Neural cell (in vitro differentiated cells): Measurements from ENCODE around the gene KLRC2.
"Not testable (repeated sequence)": the region's sequence is repeated elsewhere in the genome, so short reads cannot be mapped to it uniquely, and the experiment has no call there.

ENCODE experiments used
- EZH2 ChIP-seq: fragments of 200-600, 300-800 bp; shearing (Covaris generic), sonication (generic); IDR thresholded peaks from 2 replicates; pipeline ENCODE4 v1.6.1; 2014; ENCODE audit warnings: antibody characterized with exemption, low read length, borderline replicate concordance, mild to moderate bottlenecking; ENCODE audit not compliant: insufficient read depth, poor library complexity, severe bottlenecking
- MXI1 ChIP-seq: fragments of 450-650 bp; conservative IDR thresholded peaks from 2 replicates; pipeline ENCODE4 v1.6.1; 2014; ENCODE audit warnings: antibody characterized with exemption, mild to moderate bottlenecking; ENCODE audit not compliant: poor library complexity, severe bottlenecking
- POLR2AphosphoS5 ChIP-seq: IDR thresholded peaks from 2 replicates; pipeline ENCODE4 v1.6.1; 2012
- RAD21 ChIP-seq: fragments of 450-650 bp; conservative IDR thresholded peaks from 2 replicates; pipeline ENCODE4 v1.6.1; 2014; ENCODE audit warnings: antibody characterized with exemption, mild to moderate bottlenecking, moderate library complexity
- TF ChIP-seq, protein P1 (sequence below): fragments of 450-650 bp; IDR thresholded peaks from 2 replicates; pipeline ENCODE4 v1.5.1; 2014; ENCODE audit warnings: antibody characterized with exemption, mild to moderate bottlenecking, moderate library complexity; ENCODE audit not compliant: poor library complexity, severe bottlenecking
- TF ChIP-seq, protein P2 (sequence below): IDR thresholded peaks from 2 replicates; pipeline ENCODE4 v1.6.1; 2012; ENCODE audit warnings: borderline replicate concordance

DNA sequence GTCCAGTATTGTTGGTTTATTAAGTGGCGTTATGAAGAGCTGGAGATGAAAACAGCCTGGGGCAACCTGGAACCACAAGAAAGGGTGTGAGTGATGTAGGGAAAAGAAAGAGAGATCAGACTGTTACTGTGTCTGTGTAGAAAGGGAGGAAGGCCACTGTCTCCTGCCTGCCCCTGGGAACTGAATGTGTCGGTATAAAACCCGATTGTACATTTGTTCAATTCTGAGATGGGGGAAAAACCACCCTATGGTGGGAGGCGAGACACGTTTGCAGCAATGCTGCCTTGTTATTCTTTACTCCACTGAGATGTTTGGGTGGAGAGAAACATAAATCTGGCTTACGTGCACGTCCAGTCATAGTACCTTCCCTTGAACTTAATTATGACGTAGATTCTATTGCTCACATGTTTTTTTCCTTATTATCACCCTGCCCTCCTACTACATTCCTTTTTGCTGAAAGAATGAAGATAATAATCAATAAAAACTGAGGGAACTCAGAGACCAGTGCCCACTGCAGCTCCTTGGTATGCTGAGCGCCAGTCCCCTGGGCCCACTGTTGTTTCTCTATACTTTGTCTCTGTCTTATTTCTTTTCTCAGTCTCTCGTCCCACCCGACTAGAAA, 41.2 kb downstream of the KLRC2 start:
- TF ChIP-seq, protein P1, sequence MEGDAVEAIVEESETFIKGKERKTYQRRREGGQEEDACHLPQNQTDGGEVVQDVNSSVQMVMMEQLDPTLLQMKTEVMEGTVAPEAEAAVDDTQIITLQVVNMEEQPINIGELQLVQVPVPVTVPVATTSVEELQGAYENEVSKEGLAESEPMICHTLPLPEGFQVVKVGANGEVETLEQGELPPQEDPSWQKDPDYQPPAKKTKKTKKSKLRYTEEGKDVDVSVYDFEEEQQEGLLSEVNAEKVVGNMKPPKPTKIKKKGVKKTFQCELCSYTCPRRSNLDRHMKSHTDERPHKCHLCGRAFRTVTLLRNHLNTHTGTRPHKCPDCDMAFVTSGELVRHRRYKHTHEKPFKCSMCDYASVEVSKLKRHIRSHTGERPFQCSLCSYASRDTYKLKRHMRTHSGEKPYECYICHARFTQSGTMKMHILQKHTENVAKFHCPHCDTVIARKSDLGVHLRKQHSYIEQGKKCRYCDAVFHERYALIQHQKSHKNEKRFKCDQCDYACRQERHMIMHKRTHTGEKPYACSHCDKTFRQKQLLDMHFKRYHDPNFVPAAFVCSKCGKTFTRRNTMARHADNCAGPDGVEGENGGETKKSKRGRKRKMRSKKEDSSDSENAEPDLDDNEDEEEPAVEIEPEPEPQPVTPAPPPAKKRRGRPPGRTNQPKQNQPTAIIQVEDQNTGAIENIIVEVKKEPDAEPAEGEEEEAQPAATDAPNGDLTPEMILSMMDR, result not testable (repeated sequence)
- TF ChIP-seq POLR2AphosphoS5, RAD21, MXI1, EZH2: not testable (repeated sequence)
- TF ChIP-seq, protein P2, sequence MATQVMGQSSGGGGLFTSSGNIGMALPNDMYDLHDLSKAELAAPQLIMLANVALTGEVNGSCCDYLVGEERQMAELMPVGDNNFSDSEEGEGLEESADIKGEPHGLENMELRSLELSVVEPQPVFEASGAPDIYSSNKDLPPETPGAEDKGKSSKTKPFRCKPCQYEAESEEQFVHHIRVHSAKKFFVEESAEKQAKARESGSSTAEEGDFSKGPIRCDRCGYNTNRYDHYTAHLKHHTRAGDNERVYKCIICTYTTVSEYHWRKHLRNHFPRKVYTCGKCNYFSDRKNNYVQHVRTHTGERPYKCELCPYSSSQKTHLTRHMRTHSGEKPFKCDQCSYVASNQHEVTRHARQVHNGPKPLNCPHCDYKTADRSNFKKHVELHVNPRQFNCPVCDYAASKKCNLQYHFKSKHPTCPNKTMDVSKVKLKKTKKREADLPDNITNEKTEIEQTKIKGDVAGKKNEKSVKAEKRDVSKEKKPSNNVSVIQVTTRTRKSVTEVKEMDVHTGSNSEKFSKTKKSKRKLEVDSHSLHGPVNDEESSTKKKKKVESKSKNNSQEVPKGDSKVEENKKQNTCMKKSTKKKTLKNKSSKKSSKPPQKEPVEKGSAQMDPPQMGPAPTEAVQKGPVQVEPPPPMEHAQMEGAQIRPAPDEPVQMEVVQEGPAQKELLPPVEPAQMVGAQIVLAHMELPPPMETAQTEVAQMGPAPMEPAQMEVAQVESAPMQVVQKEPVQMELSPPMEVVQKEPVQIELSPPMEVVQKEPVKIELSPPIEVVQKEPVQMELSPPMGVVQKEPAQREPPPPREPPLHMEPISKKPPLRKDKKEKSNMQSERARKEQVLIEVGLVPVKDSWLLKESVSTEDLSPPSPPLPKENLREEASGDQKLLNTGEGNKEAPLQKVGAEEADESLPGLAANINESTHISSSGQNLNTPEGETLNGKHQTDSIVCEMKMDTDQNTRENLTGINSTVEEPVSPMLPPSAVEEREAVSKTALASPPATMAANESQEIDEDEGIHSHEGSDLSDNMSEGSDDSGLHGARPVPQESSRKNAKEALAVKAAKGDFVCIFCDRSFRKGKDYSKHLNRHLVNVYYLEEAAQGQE, result not testable (repeated sequence)
